HG03521 (cell line): Measurements from ENCODE around the gene TAL2.

Source experiments
- ATAC-seq: cut with Tn5 transposase; IDR thresholded peaks from one replicate; pipeline ENCODE4 v1.9.1; 2021; ENCODE audit warnings: mild to moderate bottlenecking, moderate library complexity; ENCODE audit not compliant: unreplicated experiment

Gene TAL2

DNA sequence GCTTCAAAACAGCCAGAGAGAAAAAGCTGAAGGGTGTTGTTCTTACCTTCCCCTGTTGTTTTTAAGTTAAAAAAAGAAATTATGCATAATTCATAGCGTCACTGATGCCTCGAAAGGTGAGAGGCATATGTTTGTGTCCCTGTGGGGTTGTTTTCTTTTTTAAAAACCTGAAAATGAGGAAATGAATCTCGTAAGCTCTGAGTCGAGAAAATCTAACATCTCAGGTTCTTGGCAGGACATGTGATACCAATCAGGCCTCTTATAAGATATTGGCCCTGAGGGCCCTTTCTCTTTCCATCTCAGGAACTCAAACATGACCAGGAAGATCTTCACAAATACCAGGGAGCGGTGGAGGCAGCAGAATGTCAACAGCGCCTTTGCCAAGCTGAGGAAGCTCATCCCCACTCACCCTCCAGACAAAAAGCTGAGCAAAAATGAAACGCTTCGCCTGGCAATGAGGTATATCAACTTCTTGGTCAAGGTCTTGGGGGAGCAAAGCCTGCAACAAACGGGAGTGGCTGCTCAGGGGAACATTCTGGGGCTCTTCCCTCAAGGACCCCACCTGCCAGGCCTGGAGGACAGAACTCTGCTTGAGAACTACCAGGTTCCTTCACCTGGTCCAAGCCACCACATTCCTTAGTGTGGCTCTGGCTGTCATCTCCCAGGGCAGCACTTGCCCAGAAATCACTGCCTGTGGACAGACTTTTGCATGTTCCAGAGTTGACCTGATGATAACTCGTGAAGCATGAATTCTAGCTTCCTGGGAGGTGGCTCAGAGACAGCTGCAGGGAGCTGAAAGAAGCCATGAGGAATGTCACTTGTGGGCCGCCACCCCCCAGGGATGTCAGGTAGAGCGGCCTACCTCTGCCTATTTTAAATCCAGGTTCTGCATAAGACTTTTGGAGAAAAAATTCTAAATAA lies at the start of gene TAL2:
TSS of gene TAL2 (plus strand) at position 274 of the 921 bp plus-strand sequence. CDS start at position 314, 40 bp downstream.
- peak; percentile 77 for ATAC-seq

- no peak for ATAC-seq
Observed at GRCh38 chr9:105621001-105621400, 41.3 kb upstream of the TAL2 start.

DNA sequence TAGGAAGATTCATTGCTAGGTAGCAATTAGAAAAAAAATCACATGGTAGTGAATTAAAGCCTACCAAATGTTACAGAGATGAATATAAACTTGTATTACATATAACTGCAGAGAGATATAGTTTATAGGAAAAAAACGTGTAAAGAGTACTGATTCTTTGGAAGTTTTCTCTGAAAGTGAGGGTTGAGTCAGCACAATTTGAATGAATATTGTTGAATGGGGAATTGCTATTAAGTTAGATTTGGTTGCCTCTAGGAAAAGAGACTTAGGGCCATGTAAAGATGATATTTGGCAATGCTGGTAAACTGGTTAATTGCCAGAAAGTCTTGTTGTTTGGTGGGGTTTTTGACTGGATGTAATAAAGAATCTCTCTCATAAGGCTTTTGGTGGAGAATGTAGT lies 37.2 kb upstream of the TAL2 start:
- no peak for ATAC-seq

- ATAC-seq = no peak
Observed at GRCh38 chr9:105632807-105633206, 29.4 kb upstream of the TAL2 start.

DNA sequence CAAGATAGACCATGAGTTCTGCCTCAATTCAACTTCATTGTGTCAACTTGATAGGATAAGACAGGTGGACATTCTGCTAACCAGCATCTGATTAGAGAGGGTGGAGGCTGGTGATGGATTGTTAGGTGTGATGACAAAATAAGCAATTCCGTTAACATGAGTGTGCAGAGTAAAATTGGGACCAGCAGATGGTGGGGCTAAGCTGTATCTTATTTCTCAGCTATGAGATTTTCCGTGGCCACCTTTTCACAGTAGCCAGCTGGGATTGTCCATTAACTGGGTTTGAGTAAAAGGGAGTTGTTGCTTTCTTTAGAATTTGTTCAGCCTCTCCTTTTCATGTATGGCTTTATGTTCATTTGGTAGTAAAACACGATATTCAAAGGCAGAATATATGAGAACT lies 28.8 kb upstream of the TAL2 start:
- ATAC-seq = no peak

DNA sequence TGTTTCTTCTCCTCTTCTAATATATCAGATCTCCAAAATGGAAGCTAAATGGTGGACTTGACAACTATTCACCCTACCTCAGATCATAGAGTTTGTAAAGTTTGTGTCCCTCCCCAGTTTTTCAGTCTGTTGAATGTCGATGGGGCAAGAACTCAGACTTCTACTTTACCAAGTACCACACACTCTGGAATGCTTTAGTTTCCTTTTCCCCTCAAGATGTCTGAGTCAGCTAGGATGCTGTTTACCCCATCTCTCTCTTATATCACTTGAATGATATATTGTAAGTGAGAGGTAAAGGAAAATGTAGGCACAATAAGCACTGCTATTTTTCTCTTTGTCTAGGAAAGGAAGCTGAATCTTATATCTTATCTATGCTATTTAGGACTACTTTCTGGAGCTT lies 25.9 kb upstream of the TAL2 start:
- no peak for ATAC-seq

DNA sequence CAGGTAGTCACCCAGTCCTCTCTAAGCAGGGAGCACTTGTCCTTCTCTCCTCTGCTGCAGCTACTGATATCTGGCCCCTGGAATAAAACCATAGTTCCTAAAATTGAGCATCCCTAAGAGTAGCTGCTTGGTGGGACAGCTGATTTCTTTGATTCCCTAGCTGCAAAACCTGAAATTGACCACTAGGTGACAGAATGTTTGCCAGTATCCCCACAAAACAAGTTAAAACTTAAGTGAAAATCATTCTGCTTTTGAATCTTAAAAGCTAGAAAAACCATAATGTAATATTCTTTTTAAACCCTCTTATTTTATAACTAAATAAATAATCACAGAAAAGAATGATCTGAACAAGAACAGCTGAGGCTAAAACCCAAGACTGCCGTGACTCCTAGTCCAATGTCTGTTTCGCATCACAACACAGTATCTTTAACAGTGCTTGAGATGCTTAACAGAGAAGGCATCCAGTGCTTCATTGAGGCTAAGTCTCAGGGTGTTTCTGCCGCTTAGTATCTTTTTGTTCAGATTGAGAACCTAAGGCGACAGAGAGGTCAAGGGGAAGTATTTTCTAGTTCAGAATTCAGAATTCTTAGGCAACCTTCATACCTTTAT lies 24.4 kb upstream of the TAL2 start:
- ATAC-seq = no peak

DNA sequence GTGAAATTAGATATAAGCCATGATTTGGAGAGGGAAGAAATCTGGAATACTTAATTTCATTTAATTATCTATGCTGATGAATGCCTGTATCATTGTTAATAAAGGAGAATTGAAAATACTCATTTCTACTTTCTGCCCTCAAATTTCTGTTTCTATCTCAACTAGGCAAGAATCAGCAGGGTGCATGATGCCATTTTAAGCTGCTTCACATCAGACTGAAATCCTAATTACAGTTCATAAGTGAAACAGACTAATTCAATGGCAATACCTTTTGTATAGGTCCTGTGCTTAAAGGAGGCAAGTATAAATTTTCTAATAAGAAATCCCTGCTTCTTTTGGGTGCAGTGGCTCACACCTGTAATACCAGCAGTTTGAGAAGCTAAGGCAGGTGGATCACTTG lies 22.3 kb upstream of the TAL2 start:
- no peak for ATAC-seq

- no peak for ATAC-seq
Observed at GRCh38 chr9:105643795-105644194, 18.5 kb upstream of the TAL2 start.

- ATAC-seq = no peak
Observed at GRCh38 chr9:105646879-105647594, 15.2 kb upstream of the TAL2 start.

- ATAC-seq = no peak
Observed at GRCh38 chr9:105647595-105648349, 14.5 kb upstream of the TAL2 start.

- no peak for ATAC-seq
Observed at GRCh38 chr9:105651806-105652205, 10.5 kb upstream of the TAL2 start.

DNA sequence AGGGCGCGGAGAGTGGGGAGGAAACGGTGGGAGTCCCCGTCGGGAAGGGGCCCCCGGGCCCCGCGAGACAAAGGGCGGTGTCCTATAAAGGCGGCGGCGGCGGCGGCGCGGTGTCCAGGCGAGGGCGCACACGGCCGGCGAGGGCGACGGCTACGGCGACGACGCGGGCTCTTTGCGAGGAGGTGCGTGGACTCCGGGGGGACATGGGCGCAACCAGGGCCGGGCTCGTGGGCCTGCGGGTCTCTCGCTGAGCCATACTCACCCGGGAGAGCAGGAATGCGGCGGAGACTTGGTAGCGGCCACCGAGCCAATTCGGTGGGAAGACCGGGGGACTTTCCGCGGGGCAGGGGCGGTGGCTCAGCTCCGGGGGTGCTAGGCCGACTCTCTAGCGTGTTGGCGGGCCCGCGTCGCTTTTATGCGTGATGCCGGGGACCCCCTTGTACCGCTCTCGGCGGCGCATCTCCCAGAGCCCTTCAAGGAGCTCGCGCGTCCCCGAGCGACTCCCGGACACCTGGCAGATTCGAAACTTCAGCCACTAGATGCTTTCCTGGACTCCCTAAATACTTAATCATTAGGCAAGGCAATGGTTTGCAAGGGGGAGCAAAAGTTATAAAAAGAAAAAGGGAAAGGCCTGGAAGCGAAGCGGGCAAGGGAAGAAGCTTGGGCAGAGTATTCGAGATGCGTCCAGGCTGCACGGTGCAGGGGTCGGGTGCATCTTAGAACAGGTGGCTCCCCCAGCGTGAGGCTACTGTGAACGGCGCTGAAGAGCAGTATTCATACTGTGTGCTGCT lies 5.9 kb upstream of the TAL2 start:
- ATAC-seq = peak; percentile 44

DNA sequence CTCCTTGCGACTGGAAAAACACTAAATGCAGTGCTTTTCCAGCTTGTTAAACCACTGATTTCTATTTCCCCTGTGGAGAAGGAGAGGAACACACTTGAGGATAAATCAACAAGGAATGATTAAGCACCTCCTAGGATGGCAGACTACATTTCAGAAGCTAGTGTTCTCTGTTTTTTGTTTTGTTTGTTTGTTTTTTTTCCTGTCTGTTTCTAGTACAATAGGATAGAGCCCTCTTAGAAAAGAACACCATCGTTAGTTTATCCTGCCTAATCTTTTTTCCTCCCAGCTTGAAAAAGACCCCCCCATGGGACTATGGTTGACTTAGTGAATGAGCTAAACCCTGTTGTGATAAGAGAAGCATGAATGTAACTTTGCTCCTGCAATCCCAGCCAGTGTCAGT lies 3.9 kb upstream of the TAL2 start:
- no peak for ATAC-seq

- ATAC-seq = no peak
Observed at GRCh38 chr9:105661011-105661410, 1.2 kb upstream of the TAL2 start.

DNA sequence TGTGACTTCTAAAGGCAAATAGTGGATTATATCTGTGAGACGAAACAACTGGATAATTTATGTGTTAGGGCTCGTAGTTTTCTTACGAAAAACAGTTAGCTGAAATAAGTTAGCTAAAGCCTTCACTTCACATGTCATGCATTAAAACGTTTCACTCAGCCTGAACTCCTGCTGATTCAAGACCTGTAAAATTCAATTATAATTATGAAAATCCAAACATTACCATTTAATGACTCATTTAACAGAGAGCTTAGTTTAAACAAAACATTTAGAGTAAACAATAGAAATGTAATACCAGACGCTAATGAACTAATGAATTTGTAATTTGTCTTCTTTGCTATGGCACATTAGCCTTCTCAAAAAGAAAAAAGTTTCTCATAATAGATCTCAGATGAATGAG lies 1.7 kb downstream of the TAL2 start:
- ATAC-seq = no peak

DNA sequence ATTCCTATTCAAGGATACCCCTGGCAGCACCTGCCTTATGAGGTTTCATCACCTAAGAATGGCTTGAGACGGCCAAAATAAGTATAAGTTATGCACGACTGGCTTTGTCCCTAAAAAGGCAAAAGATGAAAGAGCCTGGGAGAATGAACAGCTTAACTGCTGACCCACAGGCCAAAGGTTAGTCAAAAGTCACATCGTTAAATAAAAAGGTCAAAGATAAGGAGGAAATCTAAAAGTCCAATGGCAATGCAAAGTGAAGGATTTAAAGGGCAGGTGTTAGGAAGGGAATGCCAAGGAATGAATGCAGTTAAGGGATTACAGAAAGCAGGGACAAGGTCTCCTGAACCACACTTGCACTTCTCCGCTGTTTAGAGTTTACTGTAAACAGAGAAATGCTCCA lies 5.6 kb downstream of the TAL2 start:
- ATAC-seq = no peak

- no peak for ATAC-seq
Observed at GRCh38 chr9:105670315-105670714, 8.1 kb downstream of the TAL2 start.

GRCh38 chr9:105670775-105671174 lies 8.5 kb downstream of the TAL2 start:
- ATAC-seq = no peak

GRCh38 chr9:105672711-105673234 lies 10.5 kb downstream of the TAL2 start:
- no peak for ATAC-seq
